Urinary bladder (tissue), 4 donors: ENCODE data around the gene TMEM214. TPM values are rescaled to one million over a fixed set of nuclear protein-coding genes. Genes with fewer than 3 reads are reported as not detected.

Experiments
- DNase-seq: peaks from one replicate; pipeline ENCODE4 v3.0.0-alpha.2; 2015; ENCODE audit errors: extremely low spot score
- H3K27ac ChIP-seq: one replicate; pipeline ENCODE4 v1.5.1; 2013; ENCODE audit warnings: low read depth, mild to moderate bottlenecking, moderate library complexity
- H3K36me3 ChIP-seq: one replicate; pipeline ENCODE4 v1.6.1; 2013; ENCODE audit warnings: mild to moderate bottlenecking, moderate library complexity; ENCODE audit not compliant: insufficient read depth
- H3K4me1 ChIP-seq: one replicate; pipeline ENCODE4 v1.6.1; 2013; ENCODE audit warnings: mild to moderate bottlenecking, moderate library complexity; ENCODE audit not compliant: insufficient read depth
- H3K4me3 ChIP-seq: one replicate; pipeline ENCODE4 v1.5.1; 2013; ENCODE audit warnings: low read depth, low read length
- WGBS: extraction: QIAGEN DNeasy Blood & Tissue Kit; methylation state at CpG from one replicate; pipeline ENCODE4 v1.1.7; 2013; 5-methylcytosine and 5-hydroxymethylcytosine counted together
- polyA plus RNA-seq: library from polyadenylated mRNA; stranded (reverse); fragments of 200-250 nt; gene quantifications from one replicate; pipeline ENCODE4 v1.2.3, GENCODE V29; 2013
- total RNA-seq: library from RNA; depleted of rRNA; stranded (reverse); fragments of >200 nt; gene quantifications from one replicate; pipeline ENCODE4 v1.2.3, GENCODE V29; 2014
- donor health status: healthy with polysubstance abuse.
- donor health status: healthy.

The TMEM214 gene
- total and polyA plus RNA-seq, 2 donors: 49.8 to 54.4 TPM

DNA sequence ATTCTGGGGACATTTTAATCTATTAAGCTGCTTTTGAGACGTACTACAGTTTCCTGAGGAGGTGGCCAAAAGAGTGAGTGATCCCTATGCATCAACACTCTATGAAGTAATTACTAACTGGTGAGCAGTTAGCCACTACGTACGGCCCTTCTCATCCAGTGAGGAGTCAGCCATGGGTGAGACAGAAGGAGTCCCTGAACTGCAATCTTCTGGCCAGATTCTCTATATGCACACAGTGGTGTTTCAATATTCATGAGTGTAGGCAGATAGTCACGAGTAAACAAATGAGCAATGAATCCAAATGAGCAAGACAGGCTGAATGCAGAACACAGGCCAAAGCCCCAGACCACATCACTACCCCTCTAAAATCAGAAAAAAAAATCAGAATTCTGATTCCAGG is 29.8 kb upstream of the TMEM214 start:
- 92% methylated on average over 4 of the region's 4 CpGs for WGBS
- Histone ChIP-seq H3K4me1 (no peaks in the 10 kb centered on the region), H3K27ac (no peak overlapping the region)

DNA sequence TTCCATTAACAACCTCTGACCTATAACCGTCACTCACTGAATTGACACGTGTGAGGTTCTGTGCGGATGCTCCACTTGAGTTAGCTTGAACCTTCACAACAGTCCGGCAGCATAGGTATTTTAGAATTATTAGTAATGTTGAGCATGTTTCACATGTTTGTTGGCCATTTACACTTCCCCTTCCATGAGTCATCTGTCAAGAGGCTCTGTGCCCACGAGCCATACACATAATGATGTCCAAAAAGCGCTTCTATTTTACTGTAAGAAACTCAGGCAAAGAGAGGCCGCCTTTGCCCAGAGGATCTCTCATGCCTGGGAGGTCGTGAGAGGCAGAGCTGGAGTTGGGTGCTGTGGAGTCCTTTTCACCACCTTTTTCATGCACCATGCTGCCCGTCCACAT is 28.9 kb upstream of the TMEM214 start:
- Histone ChIP-seq H3K27ac (no peak overlapping the region), H3K4me3 (no peak overlapping the region), H3K36me3 (no peaks in the 10 kb centered on the region), H3K4me1 (no peaks in the 10 kb centered on the region)
- DNase-seq: no peak
- WGBS: 82% methylated on average over 9 of the region's 9 CpGs

More for the DNA sequence above, 29.8 kb upstream of the TMEM214 start:
- H3K36me3 ChIP-seq: no peaks in the 10 kb centered on the region
- no peak for DNase-seq
- no peak overlapping the region for H3K4me3 ChIP-seq

DNA sequence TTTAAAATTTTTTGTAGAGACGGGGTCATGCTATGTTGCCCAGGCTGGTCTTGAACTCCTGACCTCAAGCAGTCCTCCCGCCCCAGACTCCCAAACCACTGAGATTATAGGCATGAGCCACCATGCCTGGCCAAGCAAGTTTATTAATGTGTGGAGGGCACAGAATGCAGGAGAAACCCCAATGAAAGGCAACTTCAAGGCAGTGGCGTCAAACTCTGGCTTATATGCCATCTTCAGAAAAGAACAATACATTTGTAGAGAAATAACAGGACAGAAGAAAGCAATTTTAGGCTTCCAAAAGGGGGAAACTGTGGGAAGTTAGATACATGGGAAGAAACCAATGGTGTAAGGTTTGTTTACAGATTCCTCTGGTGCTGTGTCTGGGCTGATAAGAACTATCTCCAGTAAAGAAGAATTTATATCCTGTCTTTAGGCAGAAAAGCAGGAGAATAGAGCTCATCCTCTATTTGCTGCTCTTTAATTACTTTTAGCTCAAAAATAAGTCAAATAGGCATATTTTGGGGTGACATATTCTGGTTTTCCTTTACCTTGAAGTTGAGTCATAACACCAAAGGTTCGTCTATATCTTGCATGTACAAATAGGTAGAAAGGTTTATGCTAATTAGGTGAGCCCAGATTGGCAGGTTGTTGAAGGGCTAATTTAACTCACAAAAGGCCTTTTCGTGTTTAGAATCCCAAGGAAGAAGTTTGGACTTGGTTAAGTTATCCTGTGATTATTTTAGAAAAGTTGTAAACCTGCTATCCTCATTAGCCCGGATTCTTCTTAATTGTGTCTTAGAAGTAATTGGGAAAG is 26.0 kb upstream of the TMEM214 start:
- DNase-seq: no peak
- H3K27ac ChIP-seq: no peak overlapping the region

DNA sequence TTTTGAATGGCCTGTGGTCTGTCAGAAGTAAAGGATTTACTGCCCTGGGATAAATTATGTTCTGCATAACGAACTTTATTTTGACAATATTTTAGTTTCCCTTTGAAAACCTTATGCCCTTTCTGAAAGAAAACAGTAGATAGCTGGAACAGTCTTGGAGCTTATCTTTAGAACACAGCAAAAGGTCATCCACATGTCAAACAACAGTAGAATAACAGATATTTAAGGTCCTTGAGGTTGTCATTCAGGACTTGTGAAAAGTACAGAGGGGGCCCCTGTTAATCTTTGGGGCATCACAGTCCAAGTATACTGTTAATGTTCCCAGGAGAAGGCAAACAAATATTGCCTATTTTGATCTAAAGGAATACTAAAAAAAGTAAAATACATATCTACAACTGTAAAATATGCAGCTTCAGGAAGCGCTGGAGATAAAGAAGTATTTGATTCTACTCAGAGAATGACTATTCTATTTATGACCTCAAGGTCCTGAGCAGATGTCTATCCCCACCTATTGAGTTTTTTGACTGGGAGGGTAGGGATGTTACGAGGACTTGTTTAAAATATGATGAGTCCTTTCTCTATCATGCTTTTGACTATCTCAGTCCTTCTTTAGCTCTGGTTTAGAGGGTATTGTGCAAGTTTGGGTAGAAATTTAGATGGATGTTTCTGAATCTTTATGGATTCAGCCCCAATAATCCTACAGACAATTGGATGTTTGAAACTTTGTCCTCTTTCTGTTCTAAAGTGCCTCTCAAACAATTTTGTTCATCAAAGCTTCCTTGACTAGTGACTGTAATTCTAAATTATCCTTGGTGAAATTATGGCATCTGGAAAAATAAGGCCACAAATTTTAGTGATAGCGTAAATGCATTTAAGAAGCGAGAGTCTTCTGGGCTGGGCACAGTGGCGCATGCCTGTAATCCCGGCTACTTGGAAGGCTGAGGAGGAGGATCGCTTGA is 25.1 kb upstream of the TMEM214 start:
- no peaks in the 10 kb centered on the region for H3K4me1 ChIP-seq
- H3K4me3 ChIP-seq: no peak overlapping the region
- 80% methylated on average over 8 of the region's 8 CpGs for WGBS
- H3K27ac ChIP-seq: no peak overlapping the region
- no peaks in the 10 kb centered on the region for H3K36me3 ChIP-seq
- no peak for DNase-seq

More for the DNA sequence above, 26.0 kb upstream of the TMEM214 start:
- Histone ChIP-seq H3K36me3 (no peaks in the 10 kb centered on the region), H3K4me3 (no peak overlapping the region), H3K4me1 (no peaks in the 10 kb centered on the region)
- WGBS: 67% methylated on average over 6 of the region's 6 CpGs

DNA sequence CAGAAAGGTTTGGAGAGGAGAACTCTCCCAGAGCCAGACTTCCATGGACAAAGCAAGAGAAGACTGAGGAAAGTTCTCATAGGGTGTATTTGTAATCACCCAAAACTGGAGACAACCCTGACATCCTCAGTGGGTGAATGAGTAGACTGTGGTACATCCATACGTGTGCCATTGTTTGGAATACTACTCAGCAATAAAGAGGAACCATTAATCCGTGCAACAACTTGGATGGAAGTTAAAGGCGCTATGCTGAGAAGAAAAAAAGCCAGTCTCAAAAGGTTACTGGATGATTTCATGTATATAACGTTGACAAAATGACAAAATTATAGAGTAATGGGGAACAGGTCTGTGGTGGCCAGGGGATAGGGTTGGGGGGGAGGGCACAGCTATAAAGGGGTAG is 24.1 kb upstream of the TMEM214 start:
- DNase-seq: no peak
- H3K4me3 ChIP-seq: no peak overlapping the region
- no peaks in the 10 kb centered on the region for H3K4me1 ChIP-seq
- H3K27ac ChIP-seq: no peak overlapping the region
- no peaks in the 10 kb centered on the region for H3K36me3 ChIP-seq
- 90% methylated on average over 4 of the region's 4 CpGs for WGBS

DNA sequence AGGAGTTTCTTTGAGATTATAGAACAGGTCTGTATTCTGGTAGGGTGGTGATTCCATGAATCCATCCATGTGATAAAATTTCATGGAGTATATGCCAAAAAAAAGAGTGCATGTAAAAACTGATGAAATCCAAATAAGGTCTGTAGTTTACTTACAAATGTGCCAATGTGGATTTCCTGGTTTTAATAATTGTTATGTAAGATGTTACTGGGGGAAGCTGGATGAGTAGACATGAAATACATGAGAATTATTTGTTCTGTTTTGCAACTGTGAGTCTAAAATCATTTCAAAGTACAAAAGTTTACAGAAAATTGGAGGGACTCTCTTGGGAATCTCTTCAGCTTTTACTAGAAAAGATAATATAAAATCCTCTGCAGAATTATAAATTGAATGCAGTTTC is 23.7 kb upstream of the TMEM214 start:
- Histone ChIP-seq H3K27ac (no peak overlapping the region), H3K36me3 (no peaks in the 10 kb centered on the region), H3K4me3 (no peak overlapping the region), H3K4me1 (no peaks in the 10 kb centered on the region)
- no peak for DNase-seq

DNA sequence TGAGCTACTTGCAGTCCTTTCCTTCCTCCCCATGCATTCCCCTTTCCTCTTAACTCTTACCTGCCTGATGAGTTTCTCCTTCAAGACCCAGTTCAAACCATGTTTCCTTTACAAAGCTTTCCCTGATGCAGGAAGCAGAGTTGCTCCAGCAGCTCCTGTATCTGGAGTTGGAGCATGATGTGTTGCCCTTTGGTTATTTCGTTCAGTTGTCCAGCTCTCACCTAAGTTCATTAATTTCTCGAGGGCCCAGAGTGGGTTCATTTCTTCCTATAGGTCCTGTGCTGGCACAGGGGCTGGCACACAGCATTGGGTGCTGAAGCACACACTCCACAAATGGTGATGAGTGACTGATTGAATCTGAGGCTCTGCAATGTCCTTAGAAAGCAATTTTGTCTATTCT is 23.0 kb upstream of the TMEM214 start:
- Histone ChIP-seq H3K4me1 (no peaks in the 10 kb centered on the region), H3K27ac (no peak overlapping the region), H3K4me3 (no peak overlapping the region), H3K36me3 (no peaks in the 10 kb centered on the region)
- no peak for DNase-seq
- 79% methylated on average over 2 of the region's 2 CpGs for WGBS

DNA sequence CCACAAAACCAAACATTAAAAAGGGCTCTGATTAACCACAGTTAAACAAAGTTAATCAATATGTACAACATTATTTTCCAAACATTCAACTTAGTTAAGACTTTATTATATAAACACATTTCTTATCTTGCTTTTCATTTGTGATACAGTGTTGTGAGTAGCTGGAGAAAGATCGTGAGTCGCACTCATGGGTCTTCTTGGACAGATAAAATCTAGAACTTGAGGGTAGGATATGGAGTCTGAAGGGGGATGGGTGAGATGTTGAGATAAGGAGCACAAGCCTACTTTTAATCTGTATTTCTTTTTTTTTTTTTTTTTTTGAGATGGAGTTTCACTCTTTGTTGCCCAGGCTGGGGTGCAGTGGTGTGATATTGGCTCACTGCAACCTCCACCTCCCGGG is 22.6 kb upstream of the TMEM214 start:
- no peaks in the 10 kb centered on the region for H3K36me3 ChIP-seq
- H3K4me3 ChIP-seq: no peak overlapping the region
- 79% methylated on average over 3 of the region's 3 CpGs for WGBS
- DNase-seq: no peak
- H3K27ac ChIP-seq: no peak overlapping the region
- no peaks in the 10 kb centered on the region for H3K4me1 ChIP-seq

DNA sequence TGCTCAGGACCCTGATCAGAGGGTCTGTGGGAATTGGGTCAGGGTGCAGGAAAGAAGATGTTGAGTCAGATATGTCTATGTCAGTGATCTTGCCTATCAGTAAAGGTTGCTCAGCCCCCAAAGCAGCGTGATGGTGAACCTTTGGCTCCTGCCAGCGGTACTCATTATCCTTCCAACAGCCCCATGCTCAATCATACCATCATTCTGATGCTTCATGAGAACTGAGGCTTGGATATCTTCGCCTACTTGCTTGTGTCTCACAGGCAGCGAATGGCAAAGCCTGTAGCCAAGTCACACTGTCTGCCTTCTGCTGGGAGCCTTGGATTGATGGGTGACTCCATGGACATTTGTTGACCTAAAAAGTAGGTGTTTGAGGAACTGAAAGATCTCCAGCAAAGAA is 19.0 kb upstream of the TMEM214 start:
- WGBS: 97% methylated on average over 4 of the region's 4 CpGs
- Histone ChIP-seq H3K27ac (no peak overlapping the region), H3K36me3 (no peaks in the 10 kb centered on the region), H3K4me1 (no peaks in the 10 kb centered on the region), H3K4me3 (no peak overlapping the region)
- no peak for DNase-seq

DNA sequence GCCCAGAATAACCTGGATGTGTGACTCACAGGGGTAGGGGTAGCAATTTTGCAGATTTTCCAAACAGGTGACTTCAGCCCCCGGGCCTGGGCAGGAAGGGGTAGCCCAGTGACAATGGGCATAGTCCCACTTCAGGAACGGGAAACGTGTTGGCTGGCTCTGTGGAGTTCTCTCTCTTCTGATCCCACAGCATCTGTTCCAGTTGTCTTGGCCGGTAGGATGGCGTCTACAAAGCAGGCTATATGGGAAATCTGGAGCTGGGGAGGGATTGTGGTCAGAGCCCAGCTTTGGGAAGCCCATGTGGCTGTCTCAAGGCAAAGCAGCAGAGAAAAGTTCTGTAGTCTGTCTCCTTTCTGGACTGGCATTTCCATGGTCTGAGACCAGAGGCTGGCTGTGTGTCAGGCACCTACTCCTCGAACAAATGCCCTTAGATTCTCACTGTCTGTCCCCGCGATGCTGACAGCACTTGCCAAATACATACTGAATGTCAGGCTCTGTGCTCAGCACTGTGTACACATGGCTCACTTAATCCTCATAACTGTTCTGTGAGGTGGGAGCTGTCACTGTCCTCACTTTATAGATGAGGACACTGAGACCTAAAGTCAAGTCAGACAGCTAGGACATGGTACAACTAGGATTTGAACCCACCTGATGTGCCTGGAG is 17.9 kb upstream of the TMEM214 start:
- WGBS: 87% methylated on average over 8 of the region's 8 CpGs
- no peak overlapping the region for H3K4me3 ChIP-seq
- H3K36me3 ChIP-seq: no peaks in the 10 kb centered on the region
- DNase-seq: no peak
- H3K4me1 ChIP-seq: no peaks in the 10 kb centered on the region
- no peak overlapping the region for H3K27ac ChIP-seq

DNA sequence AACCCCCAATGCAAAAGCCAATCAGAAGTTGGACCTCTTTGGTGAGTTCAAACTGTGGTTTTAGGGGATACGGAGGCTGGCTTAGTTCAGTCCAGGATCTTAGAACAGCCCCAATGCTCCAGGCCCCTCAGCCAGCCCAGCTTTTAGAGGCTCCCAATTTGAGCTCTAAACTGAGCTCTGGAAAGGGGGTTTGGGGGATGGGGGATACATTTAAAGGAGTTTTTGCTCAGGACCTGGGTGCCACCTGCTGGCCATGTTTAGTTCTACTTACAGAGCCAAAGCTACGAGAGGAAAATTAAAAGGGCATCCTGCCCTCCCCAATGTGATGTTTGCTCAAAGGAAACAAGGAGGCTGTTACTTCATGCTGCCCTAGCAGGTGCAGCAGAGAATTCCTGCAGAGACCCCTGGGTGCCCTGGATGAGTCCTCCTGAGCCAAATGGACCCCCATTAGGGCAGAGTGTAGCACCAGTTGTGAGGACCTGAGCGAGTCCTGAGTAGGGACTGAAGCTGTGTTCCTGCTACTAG is 15.9 kb upstream of the TMEM214 start:
- 63% methylated on average over 3 of the region's 3 CpGs for WGBS
- Histone ChIP-seq H3K27ac (no peak overlapping the region), H3K36me3 (no peaks in the 10 kb centered on the region), H3K4me1 (no peaks in the 10 kb centered on the region), H3K4me3 (no peak overlapping the region)
- no peak for DNase-seq

DNA sequence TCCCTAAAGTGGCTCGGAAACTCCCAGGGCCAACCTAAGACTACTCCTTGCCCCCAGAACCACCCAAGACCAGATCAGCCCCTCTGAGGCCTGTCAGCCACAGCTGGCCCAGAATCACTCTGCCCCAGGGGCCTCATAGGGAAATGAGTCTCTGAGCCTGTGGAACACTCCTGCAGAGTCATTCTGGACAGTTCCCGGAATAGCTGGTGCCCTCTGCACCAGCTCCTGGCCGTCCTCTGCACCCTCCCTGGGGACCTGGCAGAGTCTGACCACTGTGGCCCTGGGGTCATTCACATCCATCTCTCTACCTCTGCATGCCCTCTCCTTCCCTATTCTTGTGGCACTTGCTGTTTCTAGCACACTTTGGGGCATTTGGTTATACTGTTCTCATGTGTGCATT is 14.6 kb upstream of the TMEM214 start:
- no peak for DNase-seq
- H3K27ac ChIP-seq: no peak overlapping the region
- no peaks in the 10 kb centered on the region for H3K4me1 ChIP-seq
- WGBS: 88% methylated on average over 3 of the region's 3 CpGs
- H3K4me3 ChIP-seq: no peak overlapping the region
- H3K36me3 ChIP-seq: no peaks in the 10 kb centered on the region

DNA sequence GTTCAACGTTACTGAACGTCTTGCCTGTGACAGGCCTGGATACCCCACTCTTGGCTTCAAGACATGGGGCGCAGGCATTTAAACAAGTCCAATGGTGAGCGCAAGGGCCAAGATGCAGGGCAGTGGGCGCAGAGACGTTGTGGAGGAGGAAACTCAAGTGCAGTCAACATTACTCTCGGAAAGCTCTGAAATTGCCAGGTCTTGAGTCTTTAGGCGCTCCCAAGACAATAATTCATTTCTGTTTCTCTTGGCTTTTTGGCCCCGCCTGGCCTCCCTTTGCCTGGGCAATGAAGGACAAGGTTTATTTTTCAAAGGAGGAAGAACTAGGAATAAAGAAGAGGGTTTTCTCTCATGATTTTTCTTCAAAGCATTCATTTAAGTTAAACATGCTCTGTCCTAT is 13.3 kb upstream of the TMEM214 start:
- Histone ChIP-seq H3K36me3 (peaks cover 2% of the 10 kb centered on the region), H3K27ac (no peak overlapping the region), H3K4me3 (no peak overlapping the region), H3K4me1 (no peaks in the 10 kb centered on the region)
- DNase-seq: no peak
- 91% methylated on average over 9 of the region's 9 CpGs for WGBS
